Eye (tissue), 1 donor: ENCODE measurements around the gene IL6ST.

Source experiments
- DNase-seq: peaks from one replicate; pipeline ENCODE4 v3.0.0-alpha.2; 2015

IL6ST gene

DNA sequence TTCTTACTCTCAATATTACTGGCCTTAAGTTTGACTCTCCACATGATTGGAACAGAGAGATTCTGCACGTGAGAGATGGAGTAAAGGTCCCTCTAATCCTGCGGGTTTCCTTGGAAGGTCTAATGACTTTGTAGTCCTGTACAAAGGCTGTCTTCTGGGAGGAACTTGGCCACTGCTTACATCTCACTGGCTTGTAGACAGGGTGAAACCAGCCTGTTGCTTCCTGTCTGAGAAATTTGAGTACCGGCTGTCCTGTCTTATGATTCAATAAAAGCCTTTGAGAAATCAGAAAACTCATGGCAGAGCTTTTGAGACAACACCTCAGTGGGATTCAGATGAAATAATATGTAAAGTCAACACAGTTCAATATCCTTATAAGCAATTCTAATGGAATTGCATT lies 100.6 kb downstream of the IL6ST start:
- no peak for DNase-seq

DNA sequence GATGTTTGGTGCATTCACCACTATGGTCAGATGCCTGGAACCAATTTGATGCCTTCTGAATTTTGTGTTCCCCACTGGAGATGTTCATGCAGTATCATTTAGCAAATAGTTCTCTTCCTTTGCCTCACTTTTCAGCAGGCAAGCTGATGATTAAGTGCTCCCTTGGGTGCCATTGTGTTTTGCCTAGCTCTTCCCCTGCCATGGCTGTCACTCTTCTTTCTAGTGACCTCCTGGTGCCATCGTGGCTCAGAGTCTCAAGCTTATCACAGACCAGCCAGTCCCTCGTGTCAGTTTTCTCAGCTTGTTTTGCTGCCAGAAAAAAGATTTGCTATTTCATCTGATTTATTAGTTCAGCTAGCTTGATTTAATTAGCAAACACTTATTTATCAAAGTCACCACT lies 102.3 kb downstream of the IL6ST start:
- no peak for DNase-seq

DNA sequence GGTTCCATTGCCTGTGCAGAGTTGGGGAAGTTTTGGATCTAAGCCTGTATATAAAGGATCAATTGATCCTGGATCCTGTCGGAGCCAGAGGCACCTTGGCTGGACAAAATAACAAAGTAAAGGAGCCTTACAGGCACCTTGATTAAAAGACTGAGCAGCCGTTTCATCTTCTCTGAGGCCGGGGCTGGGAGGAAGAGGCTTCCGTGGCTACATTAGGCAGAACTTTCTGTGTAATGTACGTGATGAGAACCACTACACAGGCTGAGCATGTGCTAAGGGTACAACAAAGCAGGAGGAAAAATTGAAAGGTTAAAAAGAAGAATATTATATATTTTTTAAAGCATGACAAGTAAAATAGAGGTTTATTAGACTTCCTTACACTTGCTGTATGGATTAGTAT lies 106.6 kb downstream of the IL6ST start:
- DNase-seq, result no peak

- DNase-seq, result no peak
Measured at GRCh38 chr5:55885359-55885758, 109.4 kb downstream of the IL6ST start.
